ENCODE measurements around the gene LBR.
"Not testable (repeated sequence)": the region's sequence is repeated elsewhere in the genome, so short reads cannot be mapped to it uniquely, and the experiment has no call there.

DNA sequence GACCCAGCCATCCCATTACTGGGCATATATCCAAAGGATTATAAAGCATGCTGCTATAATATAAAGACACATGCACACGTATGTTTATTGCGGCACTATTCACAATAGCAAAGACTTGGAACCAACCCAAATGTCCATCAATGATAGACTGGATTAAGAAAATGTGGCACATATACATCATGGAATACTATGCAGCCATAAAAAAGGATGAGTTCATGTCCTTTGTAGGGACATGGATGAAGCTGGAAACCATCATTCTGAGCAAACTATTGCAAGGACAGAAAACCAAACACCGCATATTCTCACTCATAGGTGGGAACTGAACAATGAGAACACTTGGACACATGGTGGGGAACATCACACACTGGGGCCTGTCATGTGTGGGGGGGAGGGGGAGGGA is 41.0 kb downstream of the LBR start:
- TF ChIP-seq, protein P1, sequence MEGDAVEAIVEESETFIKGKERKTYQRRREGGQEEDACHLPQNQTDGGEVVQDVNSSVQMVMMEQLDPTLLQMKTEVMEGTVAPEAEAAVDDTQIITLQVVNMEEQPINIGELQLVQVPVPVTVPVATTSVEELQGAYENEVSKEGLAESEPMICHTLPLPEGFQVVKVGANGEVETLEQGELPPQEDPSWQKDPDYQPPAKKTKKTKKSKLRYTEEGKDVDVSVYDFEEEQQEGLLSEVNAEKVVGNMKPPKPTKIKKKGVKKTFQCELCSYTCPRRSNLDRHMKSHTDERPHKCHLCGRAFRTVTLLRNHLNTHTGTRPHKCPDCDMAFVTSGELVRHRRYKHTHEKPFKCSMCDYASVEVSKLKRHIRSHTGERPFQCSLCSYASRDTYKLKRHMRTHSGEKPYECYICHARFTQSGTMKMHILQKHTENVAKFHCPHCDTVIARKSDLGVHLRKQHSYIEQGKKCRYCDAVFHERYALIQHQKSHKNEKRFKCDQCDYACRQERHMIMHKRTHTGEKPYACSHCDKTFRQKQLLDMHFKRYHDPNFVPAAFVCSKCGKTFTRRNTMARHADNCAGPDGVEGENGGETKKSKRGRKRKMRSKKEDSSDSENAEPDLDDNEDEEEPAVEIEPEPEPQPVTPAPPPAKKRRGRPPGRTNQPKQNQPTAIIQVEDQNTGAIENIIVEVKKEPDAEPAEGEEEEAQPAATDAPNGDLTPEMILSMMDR (IDR thresholded peaks at IDR 0.05): not testable (repeated sequence)
- TF ChIP-seq POLR2A (IDR thresholded peaks at IDR 0.05): not testable (repeated sequence)
